HepG2 (cell line): Measurements from ENCODE around the gene AMPD2.

ENCODE experiments used
- CBFB ChIP-seq: sonication (generic); formaldehyde crosslinking; IDR thresholded peaks from 2 replicates; pipeline ENCODE4 v1.4.0; 2020; ENCODE audit warnings: missing genetic modification reagents
- CHD2 ChIP-seq: IDR thresholded peaks from 2 replicates; pipeline ENCODE4 v1.6.1; 2011; ENCODE audit warnings: low read depth, low read length, improper control_type of control experiment
- CTCF ChIP-seq: sonication (generic); formaldehyde crosslinking; IDR thresholded peaks from 2 replicates; pipeline ENCODE4 v1.5.0; 2020; ENCODE audit warnings: mild to moderate bottlenecking, missing genetic modification reagents, moderate library complexity
- MXI1 ChIP-seq: IDR thresholded peaks from 3 replicates; pipeline ENCODE4 v1.6.1; 2012; ENCODE audit warnings: low read depth, low read length, inconsistent platforms, borderline replicate concordance
- POLR2AphosphoS5 ChIP-seq: IDR thresholded peaks from 2 replicates; pipeline ENCODE4 v1.6.1; 2012; ENCODE audit warnings: low read depth, low read length
- PRDM10 ChIP-seq: sonication (generic); formaldehyde crosslinking; IDR thresholded peaks from 2 replicates; pipeline ENCODE4 v1.4.0; 2020; ENCODE audit warnings: low read depth, missing genetic modification reagents
- REST ChIP-seq, 2 experiments: IDR thresholded peaks; 2 replicates each; pipeline ENCODE4 v1.6.1; 2011 to 2012; ENCODE audit warnings: low read length in 2 of 2, borderline replicate concordance in 1 of 2, low read depth in 1 of 2, mild to moderate bottlenecking in 1 of 2, moderate library complexity in 1 of 2
- USF2 ChIP-seq, 2 experiments: sonication (generic) in 1 of 2; formaldehyde crosslinking in 1 of 2; IDR thresholded peaks; 2 replicates each; pipeline versions ENCODE4 v1.5.1 to v1.6.1; 2011 to 2020; ENCODE audit warnings: borderline replicate concordance in 1 of 2, low read depth in 1 of 2, low read length in 1 of 2, mild to moderate bottlenecking in 1 of 2, missing genetic modification reagents in 1 of 2, moderate library complexity in 1 of 2
- ZNF800 ChIP-seq: sonication (generic); formaldehyde crosslinking; IDR thresholded peaks from 2 replicates; pipeline ENCODE4 v1.4.0; 2020; ENCODE audit warnings: missing genetic modification reagents
- ZUFSP ChIP-seq: sonication (generic); formaldehyde crosslinking; IDR thresholded peaks from 2 replicates; pipeline ENCODE4 v1.9.0; 2021; ENCODE audit warnings: missing genetic modification reagents, mild to moderate bottlenecking, borderline replicate concordance

GRCh38 chr1:109652402-109652801 is 32.8 kb downstream of the AMPD2 start:
- TF ChIP-seq POLR2AphosphoS5 (no peak), ZNF800 (no peak), MXI1 (no peak), PRDM10 (no peak), CBFB (no peak), CHD2 (no peak), CTCF (CRISPR knock-in tag) (no peak), ZUFSP (CRISPR knock-in tag) (no peak), USF2 (IDR thresholded peaks at IDR 0.05; ENCODE audit: low read depth, low read length) (no peak), USF2 (CRISPR knock-in tag; IDR thresholded peaks at IDR 0.05; ENCODE audit: borderline replicate concordance) (no peak), REST (IDR thresholded peaks at IDR 0.05; ENCODE audit: borderline replicate concordance in 1 of 2, low read depth in 1 of 2, low read length in 2 of 2) (no peak)
